Liver (tissue), 9 donors: ENCODE results near the gene ATG4B. TPM values are rescaled to one million over a fixed set of nuclear protein-coding genes. Genes with fewer than 3 reads are reported as not detected.

Experiments
- DNase-seq: peaks from one replicate; pipeline ENCODE4 v3.0.0-alpha.2; 2017; ENCODE audit warnings: low spot score
- H3K27ac ChIP-seq, 2 donors: one replicate each; pipeline ENCODE4 v1.7.0; 2013; ENCODE audit warnings: inconsistent platforms in 2 of 2, low read length in 2 of 2, control low read depth in 1 of 2, low read depth in 1 of 2, mild to moderate bottlenecking in 1 of 2
- H3K27me3 ChIP-seq, 4 donors: one replicate each; pipeline versions ENCODE4 v1.6.1 to v1.7.0; 2013; ENCODE audit warnings: low read length in 3 of 4, inconsistent platforms in 1 of 4, mild to moderate bottlenecking in 1 of 4, moderate library complexity in 1 of 4; ENCODE audit not compliant: control insufficient read depth in 4 of 4, insufficient read depth in 4 of 4
- H3K36me3 ChIP-seq, 4 donors: one replicate each; pipeline versions ENCODE4 v1.6.1 to v1.7.0; 2013; ENCODE audit warnings: low read length in 3 of 4, mild to moderate bottlenecking in 3 of 4, low read depth in 1 of 4, moderate library complexity in 1 of 4; ENCODE audit not compliant: control insufficient read depth in 4 of 4, insufficient read depth in 3 of 4
- H3K4me1 ChIP-seq, 4 donors: one replicate each; pipeline versions ENCODE4 v1.6.1 to v1.7.0; 2013; ENCODE audit warnings: low read length in 3 of 4, mild to moderate bottlenecking in 3 of 4, moderate library complexity in 1 of 4; ENCODE audit not compliant: control insufficient read depth in 4 of 4, insufficient read depth in 4 of 4
- H3K4me3 ChIP-seq, 3 donors: one replicate each; pipeline versions ENCODE4 v1.6.1 to v1.7.0; 2013; ENCODE audit warnings: low read length in 3 of 3, control low read depth in 1 of 3, low read depth in 1 of 3, mild to moderate bottlenecking in 1 of 3
- H3K9ac ChIP-seq, 2 donors: one replicate each; pipeline ENCODE4 v1.7.0; 2013; ENCODE audit warnings: low read length in 2 of 2, mild to moderate bottlenecking in 2 of 2, moderate library complexity in 2 of 2, control low read depth in 1 of 2, low read depth in 1 of 2
- H3K9me3 ChIP-seq, 4 donors: one replicate each; pipeline versions ENCODE4 v1.6.1 to v1.7.0; 2013; ENCODE audit warnings: low read length in 3 of 4; ENCODE audit not compliant: control insufficient read depth in 4 of 4
- ATF3 ChIP-seq: IDR thresholded peaks from 2 replicates; pipeline ENCODE4 v1.6.1; 2016; ENCODE audit warnings: antibody characterized with exemption
- CTCF ChIP-seq: fragments of 150-350 bp; IDR thresholded peaks from 2 replicates; pipeline ENCODE4 v1.5.1; 2017; ENCODE audit warnings: improper control_type of control experiment, low read depth, low read length; ENCODE audit not compliant: missing input control
- EGR1 ChIP-seq, 2 donors: IDR thresholded peaks; 2 replicates each; pipeline ENCODE4 v1.6.1; 2016 to 2018; ENCODE audit warnings: antibody characterized with exemption in 2 of 2, low read depth in 2 of 2
- FOXA1 ChIP-seq: IDR thresholded peaks from 2 replicates; pipeline ENCODE4 v1.6.1; 2016; ENCODE audit warnings: antibody characterized with exemption
- FOXA2 ChIP-seq: IDR thresholded peaks from 2 replicates; pipeline ENCODE4 v1.6.1; 2016; ENCODE audit warnings: antibody characterized with exemption
- GABPA ChIP-seq, 2 donors: IDR thresholded peaks in 1 of 2; conservative IDR thresholded peaks in 1 of 2; 2 replicates each; pipeline ENCODE4 v1.6.1; 2016; ENCODE audit warnings: antibody characterized with exemption in 2 of 2, mild to moderate bottlenecking in 1 of 2, moderate library complexity in 1 of 2
- HNF4A ChIP-seq, 2 donors: conservative IDR thresholded peaks; 2 replicates each; pipeline ENCODE4 v1.6.1; 2016; ENCODE audit warnings: antibody characterized with exemption in 2 of 2, mild to moderate bottlenecking in 2 of 2
- HNF4G ChIP-seq: IDR thresholded peaks from 2 replicates; pipeline ENCODE4 v1.6.1; 2016; ENCODE audit warnings: antibody characterized with exemption
- JUND ChIP-seq, 2 donors: IDR thresholded peaks; 2 replicates each; pipeline ENCODE4 v1.6.1; 2016; ENCODE audit warnings: antibody characterized with exemption in 2 of 2
- MAX ChIP-seq: IDR thresholded peaks from 2 replicates; pipeline ENCODE4 v1.6.1; 2016; ENCODE audit warnings: antibody characterized with exemption
- NR2F2 ChIP-seq: IDR thresholded peaks from 2 replicates; pipeline ENCODE4 v1.6.1; 2016; ENCODE audit warnings: antibody characterized with exemption
- RAD21 ChIP-seq, 2 donors: IDR thresholded peaks; 2 replicates each; pipeline ENCODE4 v1.6.1; 2016; ENCODE audit warnings: antibody characterized with exemption in 2 of 2, mild to moderate bottlenecking in 2 of 2
- REST ChIP-seq: IDR thresholded peaks from 2 replicates; pipeline ENCODE4 v1.6.1; 2016; ENCODE audit warnings: antibody characterized with exemption, mild to moderate bottlenecking
- RXRA ChIP-seq, 2 donors: IDR thresholded peaks; 2 replicates each; pipeline ENCODE4 v1.6.1; 2017 to 2018; ENCODE audit warnings: antibody characterized with exemption in 2 of 2, mild to moderate bottlenecking in 1 of 2
- SP1 ChIP-seq: IDR thresholded peaks from 2 replicates; pipeline ENCODE4 v1.6.1; 2018; ENCODE audit warnings: antibody characterized with exemption, mild to moderate bottlenecking
- TAF1 ChIP-seq: conservative IDR thresholded peaks from 2 replicates; pipeline ENCODE4 v1.6.1; 2016; ENCODE audit warnings: antibody characterized with exemption, mild to moderate bottlenecking
- YY1 ChIP-seq: IDR thresholded peaks from 2 replicates; pipeline ENCODE4 v1.6.1; 2016; ENCODE audit warnings: antibody characterized with exemption, mild to moderate bottlenecking
- ZBTB33 ChIP-seq: IDR thresholded peaks from 2 replicates; pipeline ENCODE4 v1.6.1; 2016; ENCODE audit warnings: antibody characterized with exemption
- WGBS: extraction: QIAGEN DNeasy Blood & Tissue Kit; methylation state at CpG from one replicate; pipeline ENCODE4 v1.1.7; 2013; 5-methylcytosine and 5-hydroxymethylcytosine counted together
- polyA plus RNA-seq, 2 donors: library from polyadenylated mRNA; stranded (reverse) in 1 of 2; unstranded in 1 of 2; fragments of 200-250 nt in 1 of 2; fragments of >200 nt in 1 of 2; fragmentation: Nextera tagmentation in 1 of 2; extraction: Ambion mirVana in 1 of 2; gene quantifications; one replicate each; pipeline versions ENCODE4 v1.2.1 to v1.2.3, GENCODE V29; 2013 to 2015
- total RNA-seq, 2 donors: library from RNA; depleted of rRNA; stranded (reverse); fragments of >200 nt; gene quantifications; one replicate each; pipeline ENCODE4 v1.2.3, GENCODE V29; 2014
- donor health status: healthy.
- donor health status: healthy.
- donor health status: healthy.
- donor health status: healthy.
- donor health status: healthy.

Gene ATG4B
- total and polyA plus RNA-seq, 4 donors: 31.0 to 50.3 (median 37.7) TPM

DNA sequence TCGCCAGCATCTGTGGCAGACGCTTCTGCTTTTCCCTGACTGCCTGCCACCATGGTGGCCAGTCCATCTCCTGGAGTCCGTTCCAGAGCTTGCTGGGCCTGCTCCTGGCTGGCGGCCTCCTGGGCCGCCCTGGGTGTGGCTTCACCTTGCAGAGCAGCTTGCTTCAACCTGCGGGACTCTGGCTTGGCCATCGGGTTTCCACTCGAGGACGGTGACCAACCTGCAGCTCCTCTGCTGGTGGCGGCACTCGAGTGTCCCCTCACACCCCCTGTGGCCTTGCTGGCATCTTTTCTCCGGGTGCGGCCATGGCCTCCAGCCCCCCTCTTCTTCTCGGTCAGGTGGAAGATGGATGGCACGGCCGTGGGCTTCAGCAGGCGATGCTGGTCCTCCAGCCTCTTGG, 3.9 kb upstream of the ATG4B start:
- Histone ChIP-seq H3K9me3 (no peaks in the 10 kb centered on the region), H3K4me1 (peaks cover 7 to 20% (median 17%) of the 10 kb centered on the region in 4 donors), H3K36me3 (peaks cover 8 to 24% (median 16%) of the 10 kb centered on the region in 4 donors), H3K9ac (no peak overlapping the region), H3K4me3 (no peak overlapping the region), H3K27me3 (no peaks in the 10 kb centered on the region), H3K27ac (no peak overlapping the region)
- DNase-seq: no peak
- 96% methylated on average over 17 of the region's 17 CpGs for WGBS
- TF ChIP-seq HNF4G: no peak
- no peak for TF ChIP-seq YY1
- no peak for TF ChIP-seq FOXA2
- TF ChIP-seq EGR1 (IDR thresholded peaks at IDR 0.05; ENCODE audit: low read depth in 2 of 2): no peak
- no peak for TF ChIP-seq FOXA1
- TF ChIP-seq ZBTB33: no peak
- no peak for TF ChIP-seq TAF1
- no peak for TF ChIP-seq SP1
- no peak for TF ChIP-seq CTCF
- TF ChIP-seq RXRA (IDR thresholded peaks at IDR 0.05): no peak
- TF ChIP-seq HNF4A (conservative IDR thresholded peaks at IDR 0.05): no peak
- TF ChIP-seq RAD21 (IDR thresholded peaks at IDR 0.05): no peak
- no peak for TF ChIP-seq MAX
- no peak for TF ChIP-seq ATF3
- no peak for TF ChIP-seq NR2F2
- no peak for TF ChIP-seq REST
- TF ChIP-seq JUND (IDR thresholded peaks at IDR 0.05): no peak

DNA sequence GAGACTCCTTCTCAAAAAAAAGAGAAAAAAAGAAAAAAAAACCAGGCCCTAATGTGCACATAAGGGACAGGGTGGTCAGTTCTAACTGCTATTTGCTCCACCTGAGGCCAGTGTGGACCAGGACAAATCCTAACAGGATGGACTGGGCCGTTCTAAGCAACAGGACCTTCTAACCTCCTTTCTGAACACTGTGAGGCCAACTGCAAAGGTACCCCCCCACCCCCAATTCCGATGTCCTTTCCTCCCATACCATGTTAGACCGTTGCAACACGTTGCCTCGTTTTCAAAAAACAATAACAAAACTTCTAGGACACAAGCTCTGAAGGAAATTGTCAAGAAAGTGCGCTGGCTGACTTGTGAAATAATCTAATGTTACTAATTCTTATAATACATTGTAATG, 1.7 kb upstream of the ATG4B start:
- 17% methylated on average over 6 of the region's 6 CpGs for WGBS
- H3K4me3 ChIP-seq: peak overlapping the region; percentile 49 to 99 (median 79)
- peaks cover 8 to 24% (median 16%) of the 10 kb centered on the region in 4 donors for H3K36me3 ChIP-seq
- peaks cover 0 to 2% (median 0%) of the 10 kb centered on the region in 4 donors for H3K9me3 ChIP-seq
- no peak for DNase-seq
- H3K27ac ChIP-seq: peak overlapping the region; percentile 35 to 63
- H3K27me3 ChIP-seq: no peaks in the 10 kb centered on the region
- H3K9ac ChIP-seq: peak overlapping the region; percentile 16 to 64
- H3K4me1 ChIP-seq: peaks cover 10 to 35% (median 26%) of the 10 kb centered on the region in 4 donors
- TF ChIP-seq EGR1 (IDR thresholded peaks at IDR 0.05; ENCODE audit: low read depth in 2 of 2) (no peak), GABPA (IDR thresholded peaks at IDR 0.05 in 1 of 2, conservative IDR thresholded peaks at IDR 0.05 in 1 of 2) (no peak), REST (no peak), ZBTB33 (no peak), HNF4G (no peak), JUND (IDR thresholded peaks at IDR 0.05) (no peak), TAF1 (no peak), RXRA (IDR thresholded peaks at IDR 0.05) (no peak), HNF4A (conservative IDR thresholded peaks at IDR 0.05) (no peak), RAD21 (IDR thresholded peaks at IDR 0.05) (no peak), MAX (no peak), FOXA1 (no peak)
